IPS-18c (cell line): ENCODE measurements around the gene GNGT2.

Source experiments
- H3K4me3 ChIP-seq: 2 replicates; pipeline ENCODE4 v1.7.0; 2013; ENCODE audit warnings: low read depth, mild to moderate bottlenecking, low read length, moderate library complexity; ENCODE audit not compliant: insufficient read depth
- H3K9me3 ChIP-seq: one replicate; pipeline ENCODE4 v1.6.1; 2013; ENCODE audit warnings: mild to moderate bottlenecking, low read length, moderate library complexity; ENCODE audit not compliant: control insufficient read depth, insufficient read depth

The GNGT2 gene

GRCh38 chr17:49156256-49156655, 54.1 kb downstream of the GNGT2 start:
- Histone ChIP-seq H3K4me3 (no peak overlapping the region), H3K9me3 (no peaks in the 10 kb centered on the region)
